Measurements from ENCODE around the gene ZNF507. TPM values are rescaled to one million over a fixed set of nuclear protein-coding genes. Genes with fewer than 3 reads are reported as not detected.

ZNF507 gene
- total RNA-seq, 1 experiment from 2014 or later, result 31.1 TPM

DNA sequence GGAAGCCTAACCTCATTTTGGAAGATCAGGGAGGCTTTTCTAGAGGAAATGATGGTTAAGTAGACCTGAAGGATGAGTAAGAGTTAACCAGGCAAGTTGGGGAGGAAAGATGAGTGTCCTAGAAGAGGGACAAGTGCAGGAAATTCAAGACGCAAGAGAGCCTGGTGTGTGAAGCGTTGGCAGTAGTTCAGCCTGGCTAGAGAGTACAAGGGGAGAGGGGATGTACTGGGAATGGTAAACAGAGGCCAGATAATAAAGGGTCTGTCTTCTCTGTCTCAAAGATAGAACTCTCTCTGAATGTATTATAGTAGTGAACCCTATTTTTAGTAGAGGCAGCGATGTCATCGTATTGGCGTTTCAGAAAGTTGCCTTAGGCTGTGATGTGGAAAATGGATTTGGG, 69.8 kb downstream of the ZNF507 start:
- H2AFZ ChIP-seq (ENCODE audit: low read length), result no peak overlapping the region
- no peak overlapping the region for H3K4me2 ChIP-seq (ENCODE audit: insufficient read depth, insufficient read length, low read length)
- H2BK5ac ChIP-seq (ENCODE audit: insufficient read length, low read length), result no peak overlapping the region
- no CpG with 5 or more reads among the region's 5 CpGs for WGBS (ENCODE audit: extremely low coverage, insufficient read length, low lambda C conversion rate)
- TF ChIP-seq, protein P1, sequence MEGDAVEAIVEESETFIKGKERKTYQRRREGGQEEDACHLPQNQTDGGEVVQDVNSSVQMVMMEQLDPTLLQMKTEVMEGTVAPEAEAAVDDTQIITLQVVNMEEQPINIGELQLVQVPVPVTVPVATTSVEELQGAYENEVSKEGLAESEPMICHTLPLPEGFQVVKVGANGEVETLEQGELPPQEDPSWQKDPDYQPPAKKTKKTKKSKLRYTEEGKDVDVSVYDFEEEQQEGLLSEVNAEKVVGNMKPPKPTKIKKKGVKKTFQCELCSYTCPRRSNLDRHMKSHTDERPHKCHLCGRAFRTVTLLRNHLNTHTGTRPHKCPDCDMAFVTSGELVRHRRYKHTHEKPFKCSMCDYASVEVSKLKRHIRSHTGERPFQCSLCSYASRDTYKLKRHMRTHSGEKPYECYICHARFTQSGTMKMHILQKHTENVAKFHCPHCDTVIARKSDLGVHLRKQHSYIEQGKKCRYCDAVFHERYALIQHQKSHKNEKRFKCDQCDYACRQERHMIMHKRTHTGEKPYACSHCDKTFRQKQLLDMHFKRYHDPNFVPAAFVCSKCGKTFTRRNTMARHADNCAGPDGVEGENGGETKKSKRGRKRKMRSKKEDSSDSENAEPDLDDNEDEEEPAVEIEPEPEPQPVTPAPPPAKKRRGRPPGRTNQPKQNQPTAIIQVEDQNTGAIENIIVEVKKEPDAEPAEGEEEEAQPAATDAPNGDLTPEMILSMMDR (conservative IDR thresholded peaks at IDR 0.05), result no peak
- H3K4ac ChIP-seq (ENCODE audit: low read depth, low read length), result no peak overlapping the region
- no peak overlapping the region for H3K23ac ChIP-seq (ENCODE audit: insufficient read length, low read depth, low read length)
- no peak overlapping the region for H2BK12ac ChIP-seq (ENCODE audit: insufficient read length, low read depth, low read length)
- Mint-ChIP-seq H3K4me3 (no peak overlapping the region), H3K36me3 (ENCODE audit: insufficient read depth in 1 of 3, low read depth in 3 of 3) (peaks cover 47 to 73% (median 60%) of the 10 kb centered on the region in 3 experiments), H3K9me3 (no peaks in the 10 kb centered on the region), H3K27ac (no peak overlapping the region; a peak in 1 of 7 replicates), H3K4me1 (peaks cover 6 to 14% of the 10 kb centered on the region in 2 experiments), H3K27me3 (ENCODE audit: low read depth) (no peaks in the 10 kb centered on the region)
- H3K9ac ChIP-seq (ENCODE audit: extremely low read depth, insufficient read length, low read length), result no peak overlapping the region
- no peaks in the 10 kb centered on the region for H3K79me2 ChIP-seq (ENCODE audit: insufficient read depth, low read length)
- H3K27me3 ChIP-seq (ENCODE audit: insufficient read depth, low read length), result no peaks in the 10 kb centered on the region
- no peak overlapping the region for H3K27ac ChIP-seq (ENCODE audit: insufficient read length, low read depth, low read length)
- no peak overlapping the region for H3K56ac ChIP-seq (ENCODE audit: insufficient read length, low read depth, low read length)
- no peak overlapping the region for H3K14ac ChIP-seq (ENCODE audit: insufficient read depth, low read length)
- H2AK5ac ChIP-seq (ENCODE audit: insufficient read length, low read length), result no peak overlapping the region
- H3K9me3 ChIP-seq (ENCODE audit: control insufficient read depth, low read depth, low read length), result no peaks in the 10 kb centered on the region
- H4K20me1 ChIP-seq (ENCODE audit: control insufficient read depth, insufficient read depth, insufficient read length), result no peaks in the 10 kb centered on the region
- H3K18ac ChIP-seq (ENCODE audit: insufficient read length, low read depth, low read length), result no peak overlapping the region
- no peaks in the 10 kb centered on the region for H3K23me2 ChIP-seq (ENCODE audit: insufficient read length, low read depth, low read length, poor library complexity, severe bottlenecking)
- H2BK120ac ChIP-seq (ENCODE audit: low read depth, low read length, poor library complexity, severe bottlenecking), result no peak overlapping the region
- H3T11ph ChIP-seq (ENCODE audit: low read length), result no peak overlapping the region
- no peaks in the 10 kb centered on the region for H3K4me1 ChIP-seq (ENCODE audit: insufficient read depth, low read length)
- no peak overlapping the region for H4K8ac ChIP-seq (replicated peaks; ENCODE audit: insufficient read length, low read depth, low read length)
- DNase-seq, result no peak
- no peak overlapping the region for H4K91ac ChIP-seq (ENCODE audit: insufficient read length, low read depth, low read length)
- H2BK20ac ChIP-seq (ENCODE audit: low read depth, low read length, poor library complexity, severe bottlenecking), result no peak overlapping the region
- peaks cover 2% of the 10 kb centered on the region for H3K79me1 ChIP-seq (ENCODE audit: insufficient read depth, low read depth, low read length, poor library complexity, severe bottlenecking)
- no peak overlapping the region for H2BK15ac ChIP-seq (ENCODE audit: low read depth, low read length)
- no peak overlapping the region for H4K5ac ChIP-seq (ENCODE audit: insufficient read length, low read depth, low read length)

Measured in H9 (cell line).